ENCODE data around the gene NSL1. TPM values are rescaled to one million over a fixed set of nuclear protein-coding genes. Genes with fewer than 3 reads are reported as not detected.
A peak's percentile ranks its signal among the peaks of the same experiment; 100 is the strongest.
"Not testable (repeated sequence)": the region's sequence is repeated elsewhere in the genome, so short reads cannot be mapped to it uniquely, and the experiment has no call there.

Gene NSL1
- total RNA-seq, 2 experiments from 2014 or later = 49.5 to 55.0 TPM

DNA sequence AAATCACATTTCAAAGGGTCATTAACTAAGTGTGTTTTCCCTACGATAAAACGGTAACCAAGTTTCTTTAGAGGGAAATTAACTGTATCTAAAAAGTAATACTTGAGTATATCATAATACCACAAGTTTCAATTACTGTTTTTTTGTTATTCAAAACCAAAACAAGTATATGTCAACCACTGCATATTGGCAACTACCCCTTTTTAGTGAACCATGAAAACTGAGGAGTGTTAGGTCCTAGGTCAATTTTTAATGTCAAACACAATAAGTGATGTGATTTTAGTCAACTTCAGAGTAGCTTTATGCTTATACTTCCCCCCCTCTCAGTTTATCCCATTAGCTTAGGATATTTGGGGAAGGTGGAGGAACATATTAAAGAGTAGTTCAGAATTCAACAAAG, 10.4 kb downstream of the NSL1 start:
- Mint-ChIP-seq H3K9me3 (ENCODE audit: insufficient read depth) (no peaks in the 10 kb centered on the region), H3K36me3 (ENCODE audit: low read depth) (peaks cover 32% of the 10 kb centered on the region), H3K27me3 (ENCODE audit: low read depth) (no peaks in the 10 kb centered on the region), H3K27ac (no peak overlapping the region), H3K4me3 (no peak overlapping the region), H3K4me1 (ENCODE audit: low read depth) (no peaks in the 10 kb centered on the region)
- POLR2A ChIA-PET = no interaction called here
- ATAC-seq = no peak
- no peak for DNase-seq
- CTCF ChIA-PET = interaction anchor here (0.9 to 6.8 kb wide), 28 partner anchors 8 to 325 kb away, joined by 3 to 76 read pairs (median 6); partner anchors contain the start of genes ATF3, BATF3, NSL1 and TATDN3

- ChIA-PET POLR2A (no interaction called here), CTCF (interaction anchor here (1.1 to 6.8 kb wide), 18 partner anchors 8 to 324 kb away, joined by 3 to 76 read pairs (median 8); partner anchors contain the start of genes BATF3, NSL1 and TATDN3)
- DNase-seq (no peak), ATAC-seq (no peak)
- Mint-ChIP-seq H3K9me3 (ENCODE audit: insufficient read depth) (no peaks in the 10 kb centered on the region), H3K36me3 (ENCODE audit: low read depth) (peaks cover 30% of the 10 kb centered on the region), H3K27me3 (ENCODE audit: low read depth) (no peaks in the 10 kb centered on the region), H3K4me1 (ENCODE audit: low read depth) (no peaks in the 10 kb centered on the region), H3K27ac (no peak overlapping the region), H3K4me3 (no peak overlapping the region)
Observed at GRCh38 chr1:212780759-212781158, 10.8 kb downstream of the NSL1 start.

GRCh38 chr1:212779086-212779485, 12.5 kb downstream of the NSL1 start:
- DNase-seq; H3K4me3 Mint-ChIP-seq; POLR2A ChIA-PET; CTCF ChIA-PET; H3K27ac Mint-ChIP-seq; H3K4me1 Mint-ChIP-seq (ENCODE audit: low read depth); ATAC-seq; H3K9me3 Mint-ChIP-seq (ENCODE audit: insufficient read depth); H3K27me3 Mint-ChIP-seq (ENCODE audit: low read depth): not testable (repeated sequence)
- H3K36me3 Mint-ChIP-seq (ENCODE audit: low read depth) = peaks cover 32% of the 10 kb centered on the region

GRCh38 chr1:212777151-212777550, 14.4 kb downstream of the NSL1 start:
- H3K27me3 Mint-ChIP-seq (ENCODE audit: low read depth) = no peaks in the 10 kb centered on the region
- H3K4me1 Mint-ChIP-seq (ENCODE audit: low read depth) = no peaks in the 10 kb centered on the region
- POLR2A ChIA-PET = interaction anchor here (0.6 kb wide), 2 partner anchors 12 to 93 kb away, joined by 3 read pairs; no protein-coding TSS in a partner anchor

GRCh38 chr1:212775241-212775640, 16.3 kb downstream of the NSL1 start:
- no peak overlapping the region for H3K27ac Mint-ChIP-seq
- no peak for ATAC-seq
- POLR2A ChIA-PET = interaction anchor here (0.6 kb wide), 1 partner anchor 125 kb away, joined by 4 read pairs; no protein-coding TSS in a partner anchor

More at GRCh38 chr1:212777151-212777550, 14.4 kb downstream of the NSL1 start:
- Mint-ChIP-seq H3K27ac (no peak overlapping the region), H3K36me3 (ENCODE audit: low read depth) (peaks cover 32% of the 10 kb centered on the region), H3K4me3 (no peak overlapping the region), H3K9me3 (ENCODE audit: insufficient read depth) (no peaks in the 10 kb centered on the region)
- DNase-seq (no peak), ATAC-seq (no peak)
- CTCF ChIA-PET = interaction anchor here (0.7 to 3.0 kb wide), 7 partner anchors 18 to 299 kb away, joined by 3 to 19 read pairs (median 3); partner anchors contain the start of gene BATF3

DNA sequence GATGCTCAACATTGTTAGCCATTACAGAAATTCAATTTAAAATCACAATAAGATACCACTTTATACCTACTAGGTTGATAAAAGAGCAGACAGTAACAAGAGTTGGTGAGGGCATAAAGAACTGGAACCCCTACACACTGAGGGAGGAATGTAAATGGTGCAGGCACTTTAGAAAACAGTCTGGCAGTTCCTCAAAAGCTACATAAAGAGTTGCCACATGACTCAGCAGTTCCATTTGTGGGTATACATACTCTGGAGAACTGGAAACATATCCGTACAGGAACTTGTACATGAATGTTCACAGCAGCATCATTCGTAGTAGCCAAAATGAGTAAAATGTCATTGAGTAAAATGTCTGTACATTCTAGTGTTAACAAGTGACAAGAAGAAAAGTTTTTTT, 17.0 kb downstream of the NSL1 start:
- peaks cover 48% of the 10 kb centered on the region for H3K36me3 Mint-ChIP-seq (ENCODE audit: low read depth)
- ATAC-seq = no peak
- no peaks in the 10 kb centered on the region for H3K27me3 Mint-ChIP-seq (ENCODE audit: low read depth)
- peaks cover 6% of the 10 kb centered on the region for H3K4me1 Mint-ChIP-seq (ENCODE audit: low read depth)
- DNase-seq = no peak
- no peak overlapping the region for H3K4me3 Mint-ChIP-seq
- H3K9me3 Mint-ChIP-seq (ENCODE audit: insufficient read depth) = peaks cover 11% of the 10 kb centered on the region
- ChIA-PET CTCF (interaction anchor here (0.7 kb wide), 1 partner anchor 75 kb away, joined by 3 read pairs; no protein-coding TSS in a partner anchor), POLR2A (interaction anchor here (0.6 kb wide), 1 partner anchor 124 kb away, joined by 4 read pairs; no protein-coding TSS in a partner anchor)
- H3K27ac Mint-ChIP-seq = no peak overlapping the region

More at GRCh38 chr1:212775241-212775640, 16.3 kb downstream of the NSL1 start:
- Mint-ChIP-seq H3K27me3 (ENCODE audit: low read depth) (no peaks in the 10 kb centered on the region), H3K4me3 (no peak overlapping the region), H3K4me1 (ENCODE audit: low read depth) (peaks cover under 1% of the 10 kb centered on the region), H3K36me3 (ENCODE audit: low read depth) (peaks cover 42% of the 10 kb centered on the region), H3K9me3 (ENCODE audit: insufficient read depth) (peaks cover 5% of the 10 kb centered on the region)
- CTCF ChIA-PET = no interaction called here
- DNase-seq = no peak

- POLR2A ChIA-PET = interaction anchor here (1.4 kb wide), 1 partner anchor 18 kb away, joined by 6 read pairs; the partner anchor contains the start of gene NSL1
- CTCF ChIA-PET = interaction anchor here (1.0 to 2.3 kb wide), 7 partner anchors 9 to 318 kb away, joined by 3 to 9 read pairs (median 7); no protein-coding TSS in a partner anchor
- no peak for ATAC-seq
- Mint-ChIP-seq H3K27ac (no peak overlapping the region), H3K4me3 (no peak overlapping the region), H3K9me3 (ENCODE audit: insufficient read depth) (peaks cover 24% of the 10 kb centered on the region), H3K27me3 (ENCODE audit: low read depth) (no peaks in the 10 kb centered on the region), H3K4me1 (ENCODE audit: low read depth) (peaks cover 19% of the 10 kb centered on the region), H3K36me3 (ENCODE audit: low read depth) (peaks cover 59% of the 10 kb centered on the region)
- DNase-seq = no peak
Observed at GRCh38 chr1:212773011-212773410, 18.6 kb downstream of the NSL1 start.

DNA sequence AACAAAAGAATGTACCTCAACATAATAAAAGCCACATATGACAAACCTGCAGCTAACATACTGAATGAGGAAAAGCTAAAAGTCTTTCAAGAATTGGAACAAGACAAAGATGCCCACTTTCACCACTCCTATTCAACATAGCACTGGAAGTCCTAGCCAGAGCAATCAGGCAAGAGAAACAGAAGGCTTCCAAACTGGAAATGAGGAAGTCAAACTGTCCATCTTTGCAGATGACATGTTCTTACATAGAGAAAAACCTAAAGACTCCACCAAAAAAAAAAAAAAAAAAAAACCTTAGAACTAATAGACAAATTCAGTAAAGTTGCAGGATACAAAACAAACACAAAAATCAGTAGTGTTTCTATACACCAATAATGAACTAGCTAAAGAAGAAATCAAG, 20.2 kb downstream of the NSL1 start:
- H3K4me3 Mint-ChIP-seq = no peak overlapping the region
- H3K36me3 Mint-ChIP-seq (ENCODE audit: low read depth) = peaks cover 71% of the 10 kb centered on the region
- ChIA-PET POLR2A (no interaction called here), CTCF (interaction anchor here (2.2 to 3.6 kb wide), 2 partner anchors 12 to 106 kb away, joined by 6 to 23 read pairs; no protein-coding TSS in a partner anchor)
- H3K27me3 Mint-ChIP-seq (ENCODE audit: low read depth) = no peaks in the 10 kb centered on the region
- peaks cover 31% of the 10 kb centered on the region for H3K9me3 Mint-ChIP-seq (ENCODE audit: insufficient read depth)
- DNase-seq (no peak), ATAC-seq (no peak)
- peaks cover 22% of the 10 kb centered on the region for H3K4me1 Mint-ChIP-seq (ENCODE audit: low read depth)
- no peak overlapping the region for H3K27ac Mint-ChIP-seq

- Mint-ChIP-seq H3K4me1 (ENCODE audit: low read depth) (peaks cover 27% of the 10 kb centered on the region), H3K4me3 (no peak overlapping the region), H3K9me3 (ENCODE audit: insufficient read depth) (peaks cover 31% of the 10 kb centered on the region), H3K27me3 (ENCODE audit: low read depth) (no peaks in the 10 kb centered on the region), H3K27ac (peak overlapping the region; percentile 26), H3K36me3 (ENCODE audit: low read depth) (peaks cover 81% of the 10 kb centered on the region)
- ChIA-PET CTCF (interaction anchor here (0.8 to 3.6 kb wide), 4 partner anchors 14 to 105 kb away, joined by 3 to 23 read pairs (median 12); no protein-coding TSS in a partner anchor), POLR2A (interaction anchor here (2.0 kb wide), 1 partner anchor 22 kb away, joined by 7 read pairs; the partner anchor contains the start of genes NSL1 and TATDN3)
- ATAC-seq (peak; percentile 63), DNase-seq (no peak)
Observed at GRCh38 chr1:212769459-212770167, 22.0 kb downstream of the NSL1 start.

DNA sequence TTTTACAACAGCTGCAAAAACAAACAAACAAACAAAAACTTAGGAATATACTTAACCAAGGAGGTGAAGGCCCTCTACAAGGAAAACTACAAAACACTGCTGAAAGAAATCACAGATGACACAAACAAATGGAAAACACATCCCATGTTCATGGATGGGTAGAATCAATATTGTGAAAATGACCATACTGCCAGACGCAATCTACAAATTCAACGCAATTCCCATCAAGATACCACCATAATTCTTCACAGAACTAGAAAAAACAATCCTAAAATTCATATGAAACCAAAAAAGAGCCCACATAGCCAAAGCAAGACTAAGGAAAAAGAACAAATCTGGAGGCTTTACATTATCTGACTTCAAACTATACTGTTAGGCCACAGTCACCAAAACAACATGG, 24.8 kb downstream of the NSL1 start:
- Mint-ChIP-seq H3K4me1 (ENCODE audit: low read depth) (peaks cover 30% of the 10 kb centered on the region), H3K9me3 (ENCODE audit: insufficient read depth) (peaks cover 31% of the 10 kb centered on the region), H3K36me3 (ENCODE audit: low read depth) (peaks cover 78% of the 10 kb centered on the region)
- DNase-seq; H3K4me3 Mint-ChIP-seq; H3K27me3 Mint-ChIP-seq (ENCODE audit: low read depth); H3K27ac Mint-ChIP-seq; ATAC-seq; POLR2A ChIA-PET: not testable (repeated sequence)
- CTCF ChIA-PET = interaction anchor here (2.1 kb wide), 1 partner anchor 102 kb away, joined by 8 read pairs; no protein-coding TSS in a partner anchor

- Mint-ChIP-seq H3K9me3 (ENCODE audit: insufficient read depth) (peaks cover 22% of the 10 kb centered on the region), H3K4me1 (ENCODE audit: low read depth) (peaks cover 26% of the 10 kb centered on the region), H3K36me3 (ENCODE audit: low read depth) (peaks cover 71% of the 10 kb centered on the region)
- ChIA-PET POLR2A (interaction anchor here (0.7 to 1.0 kb wide), 2 partner anchors 12 to 94 kb away, joined by 3 read pairs; no protein-coding TSS in a partner anchor), CTCF (interaction anchor here (1.2 to 2.1 kb wide), 2 partner anchors 15 to 100 kb away, joined by 3 to 8 read pairs; no protein-coding TSS in a partner anchor)
- DNase-seq; H3K27me3 Mint-ChIP-seq (ENCODE audit: low read depth); ATAC-seq; H3K27ac Mint-ChIP-seq; H3K4me3 Mint-ChIP-seq: not testable (repeated sequence)
Observed at GRCh38 chr1:212764718-212765281, 26.8 kb downstream of the NSL1 start.
